CD4-positive, alpha-beta T cell treated with Interleukin-12 subunit alpha and Interleukin-12 subunit beta, for 1 hour (primary cell): Measurements from ENCODE around the gene LEFTY2.
"Not testable (repeated sequence)": the region's sequence is repeated elsewhere in the genome, so short reads cannot be mapped to it uniquely, and the experiment has no call there.

ENCODE experiments used
- DNase-seq: peaks from one replicate; pipeline ENCODE4 v3.0.0-alpha.2; 2020

The LEFTY2 gene

GRCh38 chr1:225950905-225951497, 10.0 kb upstream of the LEFTY2 start:
- no peak for DNase-seq

DNA sequence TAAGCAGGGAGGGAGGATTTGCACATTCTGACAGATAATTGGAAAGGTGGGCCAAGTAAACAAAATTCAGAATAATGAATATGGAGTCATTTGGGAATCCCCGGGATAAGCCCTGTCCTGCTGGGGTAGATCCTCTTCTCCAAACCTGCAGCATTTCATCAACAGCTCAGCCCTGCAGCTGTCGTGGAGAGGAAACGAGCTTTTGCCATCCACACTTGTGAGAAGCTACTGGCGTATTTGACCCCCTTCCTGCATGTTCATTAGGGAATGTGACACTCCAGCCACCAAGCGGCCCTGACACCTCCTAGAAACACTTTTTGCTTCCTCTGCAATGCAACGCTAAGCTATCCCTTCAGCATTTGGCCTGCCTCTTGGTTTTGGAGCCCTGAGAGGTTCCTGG, 8.0 kb upstream of the LEFTY2 start:
- no peak for DNase-seq

GRCh38 chr1:225946803-225947202, 5.8 kb upstream of the LEFTY2 start:
- no peak for DNase-seq

- no peak for DNase-seq
These were observed 5.1 kb upstream of the LEFTY2 start for GRCh38 chr1:225946082-225946620.

- DNase-seq = no peak
These were observed 4.5 kb upstream of the LEFTY2 start for GRCh38 chr1:225945564-225945963.

- DNase-seq = no peak
These were observed 3.9 kb upstream of the LEFTY2 start for GRCh38 chr1:225944951-225945350.

DNA sequence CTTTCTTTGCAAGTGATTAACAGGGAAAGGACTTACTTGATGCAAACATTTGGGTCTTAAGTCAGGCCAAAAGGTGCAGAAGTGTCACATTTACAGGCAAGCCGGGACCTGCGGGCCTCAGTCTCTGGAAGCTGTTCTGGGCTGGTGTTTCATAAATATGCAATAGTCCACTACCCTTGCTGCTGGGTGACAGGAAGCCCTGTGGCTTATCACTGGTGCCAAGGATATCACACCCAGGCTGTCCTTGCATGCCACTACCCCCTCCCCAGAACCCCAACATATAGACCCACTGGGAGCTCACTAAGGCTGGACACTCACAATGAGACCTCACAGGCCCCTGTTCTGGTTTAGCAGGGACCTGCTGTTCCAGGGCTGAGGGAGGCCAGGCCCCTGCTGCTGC, 3.4 kb upstream of the LEFTY2 start:
- no peak for DNase-seq

GRCh38 chr1:225943582-225943981, 2.6 kb upstream of the LEFTY2 start:
- no peak for DNase-seq

DNA sequence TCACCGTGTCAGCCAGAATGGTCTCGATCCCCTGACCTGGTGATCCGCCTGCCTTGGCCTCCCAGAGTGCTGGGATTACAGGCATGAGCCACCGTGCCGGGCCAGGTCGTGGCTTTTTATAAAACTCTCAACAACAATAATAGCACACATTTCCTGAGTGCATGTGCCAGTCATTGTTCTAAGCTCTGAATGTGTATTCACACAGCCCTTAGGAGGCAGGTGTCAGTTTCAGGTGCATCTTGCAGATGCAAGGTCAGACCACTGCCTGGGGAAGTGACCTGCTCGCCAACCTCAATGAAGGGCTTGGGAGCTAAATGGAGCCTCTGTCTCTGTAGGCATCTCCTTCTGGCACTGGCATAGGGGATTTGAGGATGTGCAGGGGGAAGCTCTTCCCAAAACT, 1.6 kb upstream of the LEFTY2 start:
- no peak for DNase-seq

- DNase-seq = no peak
These were observed 862 bp upstream of the LEFTY2 start for GRCh38 chr1:225941942-225942222.

DNA sequence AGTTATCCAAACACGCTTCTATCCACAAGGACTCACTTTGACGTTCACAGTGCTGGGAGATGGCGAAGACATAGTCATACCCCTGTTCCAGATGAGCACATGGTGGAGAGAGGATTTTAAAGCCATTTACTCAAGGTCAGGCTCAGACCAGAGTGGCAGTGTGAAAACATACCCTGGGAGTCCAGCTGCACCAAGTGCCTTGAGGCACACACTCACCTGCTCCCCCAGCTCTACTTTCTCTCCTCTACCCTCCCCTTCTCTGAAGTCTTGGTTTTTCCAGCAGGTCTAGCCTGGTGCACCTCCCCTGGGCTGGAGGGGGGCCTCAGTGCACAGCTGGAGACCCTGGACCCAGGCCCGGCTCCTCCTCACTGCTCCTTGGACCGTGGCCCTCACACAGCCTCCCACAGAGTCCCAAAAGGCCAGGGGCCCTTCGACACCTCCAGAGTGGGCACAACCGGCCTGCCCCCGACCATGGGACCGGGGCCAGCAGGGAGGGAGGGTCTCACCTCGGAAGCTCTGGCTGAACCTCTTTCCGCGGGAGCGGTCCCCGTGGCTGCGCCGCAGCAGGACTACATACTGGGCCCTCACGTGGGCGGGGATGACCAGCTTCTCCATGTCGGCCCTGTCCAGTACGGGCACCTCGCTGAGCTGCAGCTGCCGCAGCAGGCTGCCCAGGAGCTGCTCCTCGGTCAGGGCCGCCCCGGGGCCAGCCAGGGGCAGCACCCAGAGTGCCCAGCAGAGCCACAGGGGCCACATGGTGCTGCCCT, 452 bp downstream of the LEFTY2 start:
- DNase-seq = no peak

DNA sequence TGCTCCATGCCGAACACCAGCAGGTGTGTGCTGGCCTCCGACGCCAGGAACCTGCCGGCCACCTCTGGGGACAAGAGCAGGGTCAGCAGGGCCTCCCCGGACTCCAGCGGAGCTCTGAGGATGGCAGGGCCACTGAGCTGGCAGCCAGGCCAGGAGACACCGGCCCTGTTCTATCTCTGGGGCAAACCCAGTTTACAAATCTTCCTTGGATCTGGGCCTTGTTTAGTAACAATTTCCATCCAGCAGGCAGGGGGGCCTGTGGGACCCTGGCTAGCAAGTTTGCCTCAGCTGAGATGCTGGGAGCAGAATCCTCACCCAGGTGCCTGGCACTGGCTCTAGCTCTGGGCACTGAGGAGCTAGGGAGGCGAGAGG, 1.1 kb downstream of the LEFTY2 start:
- not testable (repeated sequence) for DNase-seq

DNA sequence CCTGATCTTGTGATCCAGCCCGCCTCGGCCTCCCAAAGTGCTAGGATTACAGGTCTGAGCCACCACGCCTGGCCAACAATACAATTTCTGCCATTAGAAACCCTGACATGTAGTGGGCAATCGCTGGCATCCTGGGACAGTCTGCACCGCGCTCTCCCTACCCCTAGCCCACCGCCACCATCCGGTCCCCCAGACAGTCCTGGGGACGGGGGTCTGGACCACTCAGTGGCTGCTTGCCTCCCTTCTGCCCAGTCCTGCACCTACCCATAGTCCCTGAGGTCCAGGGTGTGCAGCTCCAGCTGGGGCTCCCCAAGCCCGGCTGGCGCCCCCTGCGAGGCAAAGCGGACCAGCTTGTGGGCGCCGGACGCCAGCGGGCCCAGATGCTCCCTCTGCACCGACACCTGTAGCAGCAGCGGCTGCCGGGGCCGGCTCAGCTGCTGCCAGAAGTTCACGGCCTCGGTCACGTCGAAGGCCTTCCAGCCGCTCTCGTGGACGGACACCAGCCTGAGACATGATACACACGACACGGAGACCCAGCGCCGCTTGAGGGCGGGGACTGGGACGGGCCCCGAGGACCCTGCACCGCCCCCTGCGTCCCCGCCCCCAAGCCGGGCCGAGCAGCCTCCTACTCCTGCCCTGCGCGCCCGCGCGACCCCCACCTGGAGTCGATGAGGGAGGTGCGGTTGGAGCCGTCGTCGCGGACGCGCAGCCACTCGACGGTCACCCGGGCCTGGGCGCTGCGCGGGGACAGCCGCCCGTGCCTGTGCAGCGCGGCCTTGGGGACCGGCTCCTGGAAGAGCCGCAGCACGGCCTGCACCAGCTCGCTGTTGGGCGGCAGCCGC, 1.7 kb downstream of the LEFTY2 start:
- DNase-seq = not testable (repeated sequence)

DNA sequence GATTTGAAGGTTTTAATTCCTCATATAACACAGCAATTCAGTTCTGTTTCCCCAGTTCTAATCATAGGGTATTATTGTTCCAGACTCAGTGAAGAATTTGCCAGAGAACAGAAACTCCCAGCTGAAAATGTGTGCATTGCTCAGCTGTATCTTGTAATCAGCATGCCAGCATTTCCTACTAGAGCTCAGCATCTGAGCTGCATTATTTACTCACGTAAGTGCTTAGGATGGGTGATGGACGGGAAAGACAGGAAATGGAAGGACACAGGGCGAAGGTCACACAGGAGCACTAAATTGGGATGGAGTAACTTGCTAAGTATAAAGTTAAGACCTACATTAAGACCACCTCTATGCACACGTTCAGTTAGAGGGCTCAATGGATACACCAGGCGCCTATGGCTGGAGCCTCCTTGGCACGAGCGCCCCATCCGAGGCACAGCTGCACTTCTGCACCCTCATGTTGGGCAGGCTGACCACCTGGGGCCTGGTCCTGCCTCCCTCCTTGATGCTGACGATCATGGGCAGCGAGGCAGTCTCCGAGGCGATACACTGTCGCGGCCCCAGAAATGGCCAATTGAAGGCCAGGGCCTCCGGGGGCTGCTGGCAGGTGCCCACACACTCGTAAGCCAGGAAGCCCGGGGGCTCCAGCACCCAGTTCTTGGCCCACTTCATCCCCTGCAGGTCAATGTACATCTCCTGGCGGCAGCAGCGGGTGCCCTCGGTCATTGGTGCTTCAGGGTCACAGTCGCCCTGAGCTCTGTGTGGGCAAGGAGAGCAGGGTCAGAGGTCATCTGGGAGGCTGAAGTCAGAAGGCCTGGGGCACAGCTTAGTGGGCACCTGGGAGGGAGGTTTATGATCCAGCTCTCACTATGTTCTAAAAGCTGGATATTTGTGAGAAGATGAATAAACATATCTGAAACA, 3.7 kb downstream of the LEFTY2 start:
- DNase-seq = no peak

- DNase-seq = no peak
These were observed 4.5 kb downstream of the LEFTY2 start for GRCh38 chr1:225936523-225936922.

- DNase-seq = not testable (repeated sequence)
These were observed 4.9 kb downstream of the LEFTY2 start for GRCh38 chr1:225936086-225936485.

DNA sequence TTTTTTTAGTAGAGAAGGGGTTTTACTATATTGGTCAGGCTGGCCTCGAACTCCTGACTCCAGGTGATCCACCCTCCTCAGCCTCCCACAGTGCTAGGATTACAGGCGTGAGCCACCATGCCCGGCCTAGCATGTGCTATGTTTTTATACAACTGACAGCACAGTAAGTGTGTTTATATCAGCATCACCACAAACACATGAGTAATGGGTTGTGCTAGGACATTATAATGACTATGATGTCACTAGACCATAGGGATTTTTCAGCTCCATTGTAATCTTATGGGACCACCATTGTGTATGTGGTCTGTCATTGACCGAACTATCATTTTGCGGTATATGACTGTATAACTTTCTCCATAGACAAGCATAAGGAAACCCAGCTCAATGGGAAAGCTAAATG, 6.3 kb downstream of the LEFTY2 start:
- no peak for DNase-seq

DNA sequence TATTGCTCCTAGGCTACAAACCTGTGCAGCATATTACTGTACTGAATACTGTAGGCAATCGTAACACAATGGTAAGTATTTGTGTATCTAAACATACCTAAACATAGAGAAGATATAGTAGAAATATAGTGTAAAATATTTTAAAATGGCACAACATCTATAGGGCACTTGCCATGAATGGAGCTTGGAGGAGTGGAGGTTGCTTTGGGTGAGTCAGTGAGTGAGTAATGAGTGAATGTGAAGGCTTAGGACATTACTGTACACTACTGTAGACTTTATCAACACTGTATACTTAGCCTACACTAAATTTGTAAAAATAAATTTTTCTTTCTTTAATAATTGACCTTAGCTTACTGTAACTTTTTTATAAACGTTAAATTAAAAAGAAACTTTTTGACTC, 7.9 kb downstream of the LEFTY2 start:
- no peak for DNase-seq

GRCh38 chr1:225931270-225932136, 9.5 kb downstream of the LEFTY2 start:
- no peak for DNase-seq

DNA sequence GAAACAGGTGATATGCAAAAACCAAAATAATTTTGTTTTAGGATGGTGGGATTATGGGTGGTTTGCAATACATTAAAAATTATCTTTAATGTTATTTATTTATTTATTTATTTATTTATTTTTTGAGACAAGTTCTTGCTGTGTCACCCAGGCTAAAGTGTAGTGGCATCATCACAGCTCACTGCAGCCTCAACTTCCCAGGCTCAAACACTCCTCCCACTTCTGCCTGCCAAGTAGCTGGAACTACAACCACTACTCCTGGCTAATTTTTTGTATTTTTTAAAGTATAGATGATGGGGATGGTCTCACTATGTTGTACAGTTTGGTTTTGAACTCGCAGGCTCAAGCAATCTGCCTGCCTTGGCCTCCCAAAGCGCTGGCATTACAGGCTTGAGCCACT, 10.5 kb downstream of the LEFTY2 start:
- DNase-seq = no peak

DNA sequence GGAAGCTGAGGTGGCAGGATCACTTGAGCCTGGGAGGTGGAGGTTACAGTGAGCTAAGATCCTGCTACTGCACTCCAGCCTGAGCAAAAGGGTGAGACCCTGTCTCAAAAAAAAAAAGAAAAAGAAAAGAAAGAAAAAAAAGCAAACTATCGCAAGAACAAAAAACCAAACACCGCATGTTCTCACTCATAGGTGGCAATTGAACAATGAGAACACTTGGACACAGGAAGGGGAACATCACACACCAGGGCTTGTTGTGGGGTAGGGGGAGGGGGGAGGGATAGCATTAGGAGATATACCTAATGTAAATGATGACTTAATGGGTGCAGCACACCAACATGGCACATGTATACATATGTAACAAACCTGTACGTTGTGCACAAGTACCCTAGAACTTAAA, 11.6 kb downstream of the LEFTY2 start:
- DNase-seq = not testable (repeated sequence)
